Panc1 (cell line): ENCODE data around the gene PTBP3.
"Not testable (repeated sequence)": the region's sequence is repeated elsewhere in the genome, so short reads cannot be mapped to it uniquely, and the experiment has no call there.

ENCODE experiments used
- POLR2AphosphoS5 ChIP-seq: IDR thresholded peaks from 2 replicates; pipeline ENCODE4 v1.6.1; 2012; ENCODE audit warnings: mild to moderate bottlenecking, low read depth, low read length, moderate library complexity
- SIN3A ChIP-seq: IDR thresholded peaks from 2 replicates; pipeline ENCODE4 v1.6.1; 2012; ENCODE audit warnings: low read depth, mild to moderate bottlenecking, low read length, moderate library complexity, borderline replicate concordance; ENCODE audit not compliant: insufficient read depth
- TCF7L2 ChIP-seq: IDR thresholded peaks from 2 replicates; pipeline ENCODE4 v1.6.1; 2011; ENCODE audit warnings: mild to moderate bottlenecking, low read depth, low read length, inconsistent platforms
- TF ChIP-seq, protein P1 (sequence below): fragments of 450-650 bp; IDR thresholded peaks from 2 replicates; pipeline ENCODE4 v1.5.1; 2017; ENCODE audit warnings: mild to moderate bottlenecking
- TF ChIP-seq, protein P2 (sequence below), 2 experiments: IDR thresholded peaks; 2 replicates each; pipeline ENCODE4 v1.6.1; 2011 to 2012; ENCODE audit warnings: low read depth in 2 of 2, control low read depth in 1 of 2, low read length in 1 of 2, mild to moderate bottlenecking in 1 of 2, moderate library complexity in 1 of 2; ENCODE audit not compliant: insufficient read depth in 1 of 2

DNA sequence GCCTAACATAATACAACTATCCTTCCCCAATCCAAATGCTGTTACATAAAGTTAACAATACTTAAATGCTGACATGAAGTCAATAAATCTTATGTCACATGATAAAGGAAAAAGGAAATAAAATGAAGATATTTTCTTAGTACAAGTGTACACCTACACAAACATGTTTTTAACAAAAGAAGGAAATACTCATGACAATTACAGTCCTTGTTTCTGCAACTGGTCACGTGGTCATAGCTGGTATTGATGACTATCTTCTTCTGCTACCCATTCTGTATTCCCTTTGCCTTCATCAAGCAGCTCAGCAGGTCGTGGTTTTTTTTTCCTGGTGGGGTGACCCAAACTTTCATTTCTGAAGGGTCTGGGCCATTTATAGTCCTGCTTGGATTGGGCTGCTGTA is 40.2 kb upstream of the PTBP3 start:
- TF ChIP-seq, protein P1, sequence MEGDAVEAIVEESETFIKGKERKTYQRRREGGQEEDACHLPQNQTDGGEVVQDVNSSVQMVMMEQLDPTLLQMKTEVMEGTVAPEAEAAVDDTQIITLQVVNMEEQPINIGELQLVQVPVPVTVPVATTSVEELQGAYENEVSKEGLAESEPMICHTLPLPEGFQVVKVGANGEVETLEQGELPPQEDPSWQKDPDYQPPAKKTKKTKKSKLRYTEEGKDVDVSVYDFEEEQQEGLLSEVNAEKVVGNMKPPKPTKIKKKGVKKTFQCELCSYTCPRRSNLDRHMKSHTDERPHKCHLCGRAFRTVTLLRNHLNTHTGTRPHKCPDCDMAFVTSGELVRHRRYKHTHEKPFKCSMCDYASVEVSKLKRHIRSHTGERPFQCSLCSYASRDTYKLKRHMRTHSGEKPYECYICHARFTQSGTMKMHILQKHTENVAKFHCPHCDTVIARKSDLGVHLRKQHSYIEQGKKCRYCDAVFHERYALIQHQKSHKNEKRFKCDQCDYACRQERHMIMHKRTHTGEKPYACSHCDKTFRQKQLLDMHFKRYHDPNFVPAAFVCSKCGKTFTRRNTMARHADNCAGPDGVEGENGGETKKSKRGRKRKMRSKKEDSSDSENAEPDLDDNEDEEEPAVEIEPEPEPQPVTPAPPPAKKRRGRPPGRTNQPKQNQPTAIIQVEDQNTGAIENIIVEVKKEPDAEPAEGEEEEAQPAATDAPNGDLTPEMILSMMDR, result not testable (repeated sequence)
- not testable (repeated sequence) for TF ChIP-seq TCF7L2, POLR2AphosphoS5, SIN3A
- TF ChIP-seq, protein P2, sequence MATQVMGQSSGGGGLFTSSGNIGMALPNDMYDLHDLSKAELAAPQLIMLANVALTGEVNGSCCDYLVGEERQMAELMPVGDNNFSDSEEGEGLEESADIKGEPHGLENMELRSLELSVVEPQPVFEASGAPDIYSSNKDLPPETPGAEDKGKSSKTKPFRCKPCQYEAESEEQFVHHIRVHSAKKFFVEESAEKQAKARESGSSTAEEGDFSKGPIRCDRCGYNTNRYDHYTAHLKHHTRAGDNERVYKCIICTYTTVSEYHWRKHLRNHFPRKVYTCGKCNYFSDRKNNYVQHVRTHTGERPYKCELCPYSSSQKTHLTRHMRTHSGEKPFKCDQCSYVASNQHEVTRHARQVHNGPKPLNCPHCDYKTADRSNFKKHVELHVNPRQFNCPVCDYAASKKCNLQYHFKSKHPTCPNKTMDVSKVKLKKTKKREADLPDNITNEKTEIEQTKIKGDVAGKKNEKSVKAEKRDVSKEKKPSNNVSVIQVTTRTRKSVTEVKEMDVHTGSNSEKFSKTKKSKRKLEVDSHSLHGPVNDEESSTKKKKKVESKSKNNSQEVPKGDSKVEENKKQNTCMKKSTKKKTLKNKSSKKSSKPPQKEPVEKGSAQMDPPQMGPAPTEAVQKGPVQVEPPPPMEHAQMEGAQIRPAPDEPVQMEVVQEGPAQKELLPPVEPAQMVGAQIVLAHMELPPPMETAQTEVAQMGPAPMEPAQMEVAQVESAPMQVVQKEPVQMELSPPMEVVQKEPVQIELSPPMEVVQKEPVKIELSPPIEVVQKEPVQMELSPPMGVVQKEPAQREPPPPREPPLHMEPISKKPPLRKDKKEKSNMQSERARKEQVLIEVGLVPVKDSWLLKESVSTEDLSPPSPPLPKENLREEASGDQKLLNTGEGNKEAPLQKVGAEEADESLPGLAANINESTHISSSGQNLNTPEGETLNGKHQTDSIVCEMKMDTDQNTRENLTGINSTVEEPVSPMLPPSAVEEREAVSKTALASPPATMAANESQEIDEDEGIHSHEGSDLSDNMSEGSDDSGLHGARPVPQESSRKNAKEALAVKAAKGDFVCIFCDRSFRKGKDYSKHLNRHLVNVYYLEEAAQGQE (IDR thresholded peaks at IDR 0.05; ENCODE audit: insufficient read depth in 1 of 2, low read depth in 2 of 2, low read length in 1 of 2), result not testable (repeated sequence)
